Measurements from ENCODE around the gene RASAL1. TPM values are rescaled to one million over a fixed set of nuclear protein-coding genes. Genes with fewer than 3 reads are reported as not detected.
A peak's percentile ranks its signal among the peaks of the same experiment; 100 is the strongest.

The RASAL1 gene
- total RNA-seq, 1 donor from 2014 or later: 0.65 TPM

- TF ChIP-seq CTCF (IDR thresholded peaks at IDR 0.05; ENCODE audit: unreplicated experiment): no peak
- peak overlapping the region; percentile 51 for H3K4me3 Mint-ChIP-seq
- H3K36me3 Mint-ChIP-seq: no peaks in the 10 kb centered on the region
- H3K27ac Mint-ChIP-seq: no peak overlapping the region
- peaks cover 52% of the 10 kb centered on the region for H3K27me3 Mint-ChIP-seq (ENCODE audit: low read depth)
- DNase-seq (ENCODE audit: low spot score in 2 of 2, unreplicated experiment in 2 of 2): no peak
- H3K4me1 Mint-ChIP-seq: no peaks in the 10 kb centered on the region
- H3K9me3 Mint-ChIP-seq: no peaks in the 10 kb centered on the region
Measured at GRCh38 chr12:113056381-113056630, 79.3 kb downstream of the RASAL1 start.

- Mint-ChIP-seq H3K27me3 (ENCODE audit: low read depth) (peaks cover 57% of the 10 kb centered on the region), H3K4me3 (peak overlapping the region; percentile 51), H3K4me1 (no peaks in the 10 kb centered on the region), H3K36me3 (no peaks in the 10 kb centered on the region), H3K27ac (no peak overlapping the region), H3K9me3 (no peaks in the 10 kb centered on the region)
- DNase-seq (ENCODE audit: low spot score in 2 of 2, unreplicated experiment in 2 of 2): no peak
- no peak for TF ChIP-seq CTCF (IDR thresholded peaks at IDR 0.05; ENCODE audit: unreplicated experiment)
Measured at GRCh38 chr12:113055594-113056380, 79.8 kb downstream of the RASAL1 start.

GRCh38 chr12:113054948-113055486 lies 80.5 kb downstream of the RASAL1 start:
- no peaks in the 10 kb centered on the region for H3K4me1 Mint-ChIP-seq
- H3K9me3 Mint-ChIP-seq: no peaks in the 10 kb centered on the region
- H3K4me3 Mint-ChIP-seq: peak overlapping the region; percentile 33
- H3K36me3 Mint-ChIP-seq: no peaks in the 10 kb centered on the region
- H3K27me3 Mint-ChIP-seq (ENCODE audit: low read depth): peaks cover 65% of the 10 kb centered on the region
- DNase-seq (ENCODE audit: low spot score in 2 of 2, unreplicated experiment in 2 of 2): no peak
- no peak overlapping the region for H3K27ac Mint-ChIP-seq
- TF ChIP-seq CTCF (IDR thresholded peaks at IDR 0.05; ENCODE audit: unreplicated experiment): no peak

GRCh38 chr12:113052326-113052725 lies 83.2 kb downstream of the RASAL1 start:
- Mint-ChIP-seq H3K9me3 (no peaks in the 10 kb centered on the region), H3K27me3 (ENCODE audit: low read depth) (peaks cover 86% of the 10 kb centered on the region), H3K36me3 (no peaks in the 10 kb centered on the region), H3K27ac (no peak overlapping the region), H3K4me1 (no peaks in the 10 kb centered on the region), H3K4me3 (no peak overlapping the region)
- TF ChIP-seq CTCF (IDR thresholded peaks at IDR 0.05; ENCODE audit: unreplicated experiment): no peak
- no peak for DNase-seq (ENCODE audit: low spot score in 2 of 2, unreplicated experiment in 2 of 2)

- Mint-ChIP-seq H3K9me3 (no peaks in the 10 kb centered on the region), H3K4me1 (no peaks in the 10 kb centered on the region), H3K27me3 (ENCODE audit: low read depth) (peaks cover 87% of the 10 kb centered on the region), H3K4me3 (no peak overlapping the region), H3K27ac (no peak overlapping the region), H3K36me3 (no peaks in the 10 kb centered on the region)
- no peak for DNase-seq (ENCODE audit: low spot score in 2 of 2, unreplicated experiment in 2 of 2)
- no peak for TF ChIP-seq CTCF (IDR thresholded peaks at IDR 0.05; ENCODE audit: unreplicated experiment)
Measured at GRCh38 chr12:113051759-113052158, 83.8 kb downstream of the RASAL1 start.

Data from mesothelial cell of epicardium (in vitro differentiated cells).